DOHH2 (cell line): ENCODE measurements around the gene ABCA2.

Experiments used
- H3F3A ChIP-seq: fragments of 200-600 bp; sonication (generic), shearing (Covaris generic); 2 replicates; pipeline ENCODE4 v1.6.0; 2016; ENCODE audit warnings: antibody characterized with exemption, mild to moderate bottlenecking; ENCODE audit not compliant: control insufficient read depth, insufficient read depth
- H3K27ac ChIP-seq: fragments of 200-600 bp; sonication (generic); 2 replicates; pipeline ENCODE4 v1.5.1; 2014; ENCODE audit warnings: low read depth, mild to moderate bottlenecking, low read length, moderate library complexity
- H3K27me3 ChIP-seq: fragments of 200-600 bp; sonication (generic); 2 replicates; pipeline ENCODE4 v1.6.1; 2014; ENCODE audit warnings: mild to moderate bottlenecking, low read length, mixed read lengths; ENCODE audit not compliant: control insufficient read depth
- H3K36me3 ChIP-seq: fragments of 200-600 bp; sonication (generic); 2 replicates; pipeline ENCODE4 v1.6.1; 2014; ENCODE audit warnings: mild to moderate bottlenecking, low read length, moderate library complexity, mixed read lengths; ENCODE audit not compliant: control insufficient read depth
- H3K4me1 ChIP-seq: fragments of 200-600 bp; sonication (generic); 2 replicates; pipeline ENCODE4 v1.6.1; 2014; ENCODE audit warnings: mild to moderate bottlenecking, low read length, mixed read lengths; ENCODE audit not compliant: control insufficient read depth
- H3K4me2 ChIP-seq: fragments of 200-600 bp; sonication (generic); 2 replicates; pipeline ENCODE4 v1.6.0; 2014; ENCODE audit warnings: mild to moderate bottlenecking, low read length, moderate library complexity
- H3K4me3 ChIP-seq: fragments of 200-600 bp; sonication (generic); 2 replicates; pipeline ENCODE4 v1.5.1; 2014; ENCODE audit warnings: mild to moderate bottlenecking, low read length, mixed read lengths
- H3K79me2 ChIP-seq: fragments of 200-600 bp; sonication (generic); 2 replicates; pipeline ENCODE4 v1.6.1; 2014; ENCODE audit warnings: mild to moderate bottlenecking, low read length, mixed read lengths; ENCODE audit not compliant: control insufficient read depth
- H3K9me2 ChIP-seq: fragments of 200-600 bp; sonication (generic); replicated peaks from 2 replicates; pipeline ENCODE4 v1.6.1; 2014; ENCODE audit warnings: mild to moderate bottlenecking, low read length, mixed read lengths; ENCODE audit not compliant: control insufficient read depth
- H3K9me3 ChIP-seq: fragments of 200-600 bp; sonication (generic); 2 replicates; pipeline ENCODE4 v1.6.1; 2014; ENCODE audit warnings: antibody characterized with exemption, low read length, mixed read lengths; ENCODE audit not compliant: control insufficient read depth, insufficient read depth
- H4K20me1 ChIP-seq: fragments of 200-600 bp; sonication (generic); 2 replicates; pipeline ENCODE4 v1.6.0; 2014; ENCODE audit warnings: low read depth, mild to moderate bottlenecking, antibody characterized with exemption, low read length, moderate library complexity; ENCODE audit not compliant: control insufficient read depth, insufficient read depth
- CTCF ChIP-seq: fragments of 200-600 bp; sonication (generic); IDR thresholded peaks from one replicate; pipeline ENCODE4 v1.5.1; 2014; ENCODE audit warnings: antibody characterized with exemption, mild to moderate bottlenecking, low read depth, low read length; ENCODE audit not compliant: poor library complexity, severe bottlenecking
- EZH2phosphoT487 ChIP-seq: fragments of 200-600 bp; sonication (generic); IDR thresholded peaks from 2 replicates; pipeline ENCODE4 v1.6.1; 2017; ENCODE audit warnings: borderline replicate concordance, mild to moderate bottlenecking, antibody characterized with exemption, low read length, moderate library complexity, mixed read lengths

The ABCA2 gene

GRCh38 chr9:137012694-137013570 lies 15.1 kb downstream of the ABCA2 start:
- Histone ChIP-seq H3K9me2 (no peaks in the 10 kb centered on the region), H3F3A (no peaks in the 10 kb centered on the region), H3K9me3 (no peaks in the 10 kb centered on the region), H4K20me1 (no peaks in the 10 kb centered on the region), H3K79me2 (no peaks in the 10 kb centered on the region), H3K27ac (no peak overlapping the region), H3K4me2 (no peak overlapping the region), H3K4me3 (no peak overlapping the region), H3K36me3 (no peaks in the 10 kb centered on the region), H3K27me3 (no peaks in the 10 kb centered on the region), H3K4me1 (peaks cover 4% of the 10 kb centered on the region; the same call in 1 of the 2 replicates)
- TF ChIP-seq EZH2phosphoT487 = no peak
- no peak for TF ChIP-seq CTCF

- Histone ChIP-seq H3K79me2 (no peaks in the 10 kb centered on the region), H3K4me3 (no peak overlapping the region), H3K9me3 (no peaks in the 10 kb centered on the region), H3K27ac (no peak overlapping the region), H3K4me1 (peaks cover 4% of the 10 kb centered on the region; the same call in 1 of the 2 replicates), H3K27me3 (no peaks in the 10 kb centered on the region), H4K20me1 (no peaks in the 10 kb centered on the region), H3F3A (no peaks in the 10 kb centered on the region), H3K9me2 (no peaks in the 10 kb centered on the region), H3K36me3 (no peaks in the 10 kb centered on the region), H3K4me2 (no peak overlapping the region)
- TF ChIP-seq EZH2phosphoT487 = no peak
Observed at GRCh38 chr9:137011907-137012675, 15.9 kb downstream of the ABCA2 start.

GRCh38 chr9:137011156-137011555 lies 16.9 kb downstream of the ABCA2 start:
- H3F3A ChIP-seq = no peaks in the 10 kb centered on the region
- H3K27ac ChIP-seq = no peak overlapping the region
- H3K9me2 ChIP-seq = no peaks in the 10 kb centered on the region
- no peak overlapping the region for H3K4me3 ChIP-seq
- H3K27me3 ChIP-seq = no peaks in the 10 kb centered on the region
- H3K9me3 ChIP-seq = no peaks in the 10 kb centered on the region
- peaks cover 4% of the 10 kb centered on the region; the same call in 1 of the 2 replicates for H3K4me1 ChIP-seq
- no peaks in the 10 kb centered on the region for H3K36me3 ChIP-seq
- H3K79me2 ChIP-seq = no peaks in the 10 kb centered on the region
- no peaks in the 10 kb centered on the region for H4K20me1 ChIP-seq
- H3K4me2 ChIP-seq = no peak overlapping the region
- TF ChIP-seq EZH2phosphoT487 (no peak), CTCF (no peak)
